IPS-20b (cell line): ENCODE measurements around the gene CNTN4.

Experiments
- H3K27ac ChIP-seq: one replicate; pipeline ENCODE4 v1.5.1; 2013; ENCODE audit warnings: low read length
- H3K27me3 ChIP-seq: 2 replicates; pipeline ENCODE4 v1.6.1; 2013; ENCODE audit warnings: mild to moderate bottlenecking, low read length, inconsistent platforms; ENCODE audit not compliant: insufficient read depth
- H3K36me3 ChIP-seq: 2 replicates; pipeline ENCODE4 v1.6.1; 2013; ENCODE audit warnings: low read depth, mild to moderate bottlenecking, inconsistent platforms, low read length, moderate library complexity; ENCODE audit not compliant: insufficient read depth
- H3K4me1 ChIP-seq: 2 replicates; pipeline ENCODE4 v1.6.1; 2013; ENCODE audit warnings: mild to moderate bottlenecking, control low read depth, inconsistent platforms, low read length, moderate library complexity; ENCODE audit not compliant: insufficient read depth
- H3K4me3 ChIP-seq: 2 replicates; pipeline ENCODE4 v1.5.1; 2013; ENCODE audit warnings: mild to moderate bottlenecking, low read length, inconsistent platforms
- H3K9ac ChIP-seq: 2 replicates; pipeline ENCODE4 v1.6.1; 2013; ENCODE audit warnings: low read depth, mild to moderate bottlenecking, inconsistent platforms, low read length, moderate library complexity
- H3K9me3 ChIP-seq: 2 replicates; pipeline ENCODE4 v1.6.1; 2013; ENCODE audit warnings: mild to moderate bottlenecking, low read depth, low read length, inconsistent platforms; ENCODE audit not compliant: insufficient read depth

Gene CNTN4

GRCh38 chr3:2872884-2873283 lies 774.2 kb downstream of the CNTN4 start:
- no peak overlapping the region for H3K4me3 ChIP-seq
- no peaks in the 10 kb centered on the region for H3K36me3 ChIP-seq
- H3K27me3 ChIP-seq = no peaks in the 10 kb centered on the region
- no peak overlapping the region for H3K9ac ChIP-seq
- H3K27ac ChIP-seq = no peak overlapping the region
- no peaks in the 10 kb centered on the region for H3K4me1 ChIP-seq
- H3K9me3 ChIP-seq = no peaks in the 10 kb centered on the region

- no peaks in the 10 kb centered on the region for H3K9me3 ChIP-seq
- H3K4me1 ChIP-seq = no peaks in the 10 kb centered on the region
- H3K27ac ChIP-seq = no peak overlapping the region
- no peak overlapping the region for H3K4me3 ChIP-seq
- H3K9ac ChIP-seq = no peak overlapping the region
- H3K36me3 ChIP-seq = no peaks in the 10 kb centered on the region
- H3K27me3 ChIP-seq = no peaks in the 10 kb centered on the region
Measured at GRCh38 chr3:2873986-2874385, 775.3 kb downstream of the CNTN4 start.

DNA sequence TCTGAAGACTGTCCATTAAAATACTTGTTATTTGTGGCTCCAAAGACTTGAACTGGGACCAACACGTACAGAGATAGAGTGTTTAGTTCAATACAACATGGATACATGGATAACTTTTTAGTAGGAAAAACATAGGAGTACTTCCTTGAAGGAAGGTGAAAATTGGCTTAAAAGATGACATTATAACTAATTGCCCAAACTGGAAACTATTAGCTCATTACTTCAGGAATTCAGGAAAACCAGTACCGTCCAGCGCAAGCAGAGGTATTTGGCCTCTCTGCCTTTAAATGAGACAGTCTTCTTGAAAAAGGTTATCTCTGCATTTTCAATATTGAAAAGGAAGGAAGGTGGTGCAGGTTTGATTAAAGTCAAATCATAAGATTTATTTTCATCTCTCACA lies 777.0 kb downstream of the CNTN4 start:
- Histone ChIP-seq H3K4me3 (no peak overlapping the region), H3K9me3 (no peaks in the 10 kb centered on the region), H3K27me3 (no peaks in the 10 kb centered on the region), H3K9ac (no peak overlapping the region), H3K4me1 (no peaks in the 10 kb centered on the region), H3K36me3 (no peaks in the 10 kb centered on the region), H3K27ac (no peak overlapping the region)

GRCh38 chr3:2876362-2876761 lies 777.7 kb downstream of the CNTN4 start:
- Histone ChIP-seq H3K36me3 (no peaks in the 10 kb centered on the region), H3K9me3 (no peaks in the 10 kb centered on the region), H3K4me3 (no peak overlapping the region), H3K9ac (no peak overlapping the region), H3K27ac (no peak overlapping the region), H3K4me1 (no peaks in the 10 kb centered on the region), H3K27me3 (no peaks in the 10 kb centered on the region)

GRCh38 chr3:2879023-2879422 lies 780.4 kb downstream of the CNTN4 start:
- Histone ChIP-seq H3K4me1 (no peaks in the 10 kb centered on the region), H3K36me3 (no peaks in the 10 kb centered on the region), H3K4me3 (no peak overlapping the region), H3K9ac (no peak overlapping the region), H3K9me3 (no peaks in the 10 kb centered on the region), H3K27me3 (no peaks in the 10 kb centered on the region), H3K27ac (no peak overlapping the region)

GRCh38 chr3:2879587-2879986 lies 780.9 kb downstream of the CNTN4 start:
- H3K27ac ChIP-seq = no peak overlapping the region
- H3K9ac ChIP-seq = no peak overlapping the region
- H3K27me3 ChIP-seq = no peaks in the 10 kb centered on the region
- H3K4me3 ChIP-seq = no peak overlapping the region
- no peaks in the 10 kb centered on the region for H3K4me1 ChIP-seq
- no peaks in the 10 kb centered on the region for H3K36me3 ChIP-seq
- no peaks in the 10 kb centered on the region for H3K9me3 ChIP-seq

DNA sequence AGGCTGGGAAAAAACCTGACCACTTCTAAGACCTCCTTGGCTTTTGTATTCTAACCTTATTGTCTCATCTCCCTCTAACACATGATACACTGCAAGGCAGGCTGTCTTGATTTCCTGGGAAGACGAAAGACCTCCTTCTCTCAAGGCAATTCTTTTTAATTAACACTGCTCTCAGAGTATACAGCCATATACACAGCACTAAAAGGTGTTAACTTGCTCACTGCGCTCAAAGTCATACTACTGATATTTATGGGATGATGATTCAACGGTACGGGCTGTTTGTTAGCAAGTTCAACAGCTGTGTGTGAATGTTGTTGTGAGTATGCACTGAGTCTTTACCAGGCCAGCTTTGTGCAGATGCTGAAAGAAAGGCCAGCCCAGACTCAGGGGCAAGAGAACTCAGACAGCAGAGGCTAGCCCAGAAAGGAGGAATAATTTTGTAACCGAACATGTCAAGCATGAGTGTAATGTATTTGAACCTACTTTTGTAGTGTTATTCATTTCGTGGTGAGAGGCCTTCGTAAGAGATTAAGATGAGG lies 781.6 kb downstream of the CNTN4 start:
- H3K9ac ChIP-seq = no peak overlapping the region
- no peak overlapping the region for H3K27ac ChIP-seq
- H3K4me1 ChIP-seq = no peaks in the 10 kb centered on the region
- H3K4me3 ChIP-seq = no peak overlapping the region
- H3K27me3 ChIP-seq = no peaks in the 10 kb centered on the region
- H3K36me3 ChIP-seq = no peaks in the 10 kb centered on the region
- H3K9me3 ChIP-seq = no peaks in the 10 kb centered on the region

DNA sequence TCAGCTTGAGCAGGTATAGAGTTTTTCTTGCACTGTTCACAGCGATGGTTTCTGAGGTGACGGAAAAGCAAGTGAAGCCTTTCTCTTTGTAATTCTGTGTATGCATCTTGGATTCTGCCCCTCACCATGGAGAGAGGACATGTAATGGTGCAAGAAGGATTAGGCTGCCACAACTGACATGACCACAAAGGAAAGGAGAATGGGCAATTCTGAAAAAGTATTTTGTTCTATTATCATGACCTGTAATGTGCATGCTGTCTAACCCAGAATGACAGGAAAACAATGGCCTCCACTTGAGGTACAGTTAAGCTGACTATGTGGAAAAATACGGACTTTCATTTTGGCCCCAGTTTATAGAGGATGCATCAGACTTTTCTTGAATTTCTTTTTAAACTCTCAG lies 784.6 kb downstream of the CNTN4 start:
- H3K36me3 ChIP-seq = no peaks in the 10 kb centered on the region
- no peaks in the 10 kb centered on the region for H3K27me3 ChIP-seq
- H3K4me1 ChIP-seq = no peaks in the 10 kb centered on the region
- H3K9me3 ChIP-seq = no peaks in the 10 kb centered on the region
- no peak overlapping the region for H3K27ac ChIP-seq
- no peak overlapping the region for H3K9ac ChIP-seq
- H3K4me3 ChIP-seq = no peak overlapping the region

- no peaks in the 10 kb centered on the region for H3K9me3 ChIP-seq
- no peak overlapping the region for H3K4me3 ChIP-seq
- no peaks in the 10 kb centered on the region for H3K36me3 ChIP-seq
- H3K9ac ChIP-seq = no peak overlapping the region
- no peak overlapping the region for H3K27ac ChIP-seq
- no peaks in the 10 kb centered on the region for H3K27me3 ChIP-seq
- no peaks in the 10 kb centered on the region for H3K4me1 ChIP-seq
Measured at GRCh38 chr3:2888592-2888991, 789.9 kb downstream of the CNTN4 start.

DNA sequence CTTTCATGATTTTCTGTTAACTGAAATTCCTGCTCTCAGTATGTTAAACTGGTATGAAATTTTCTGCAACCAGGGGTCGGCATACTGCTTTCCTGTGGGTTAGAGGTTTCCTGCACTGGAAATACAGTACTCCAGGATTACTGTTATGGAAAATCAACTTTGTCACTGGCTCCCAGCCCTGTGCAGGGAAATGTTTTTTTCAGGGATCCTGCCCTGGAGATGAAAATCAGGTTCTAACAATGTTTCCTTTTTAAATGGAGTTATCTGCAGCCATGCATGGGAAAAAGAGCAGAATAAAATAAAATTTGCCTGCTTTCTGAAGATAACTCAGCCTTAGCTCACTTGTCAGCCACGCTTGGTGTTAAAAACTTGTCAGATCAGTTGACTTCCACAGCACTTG lies 791.1 kb downstream of the CNTN4 start:
- Histone ChIP-seq H3K4me1 (no peaks in the 10 kb centered on the region), H3K9me3 (no peaks in the 10 kb centered on the region), H3K36me3 (no peaks in the 10 kb centered on the region), H3K4me3 (no peak overlapping the region), H3K9ac (no peak overlapping the region), H3K27me3 (no peaks in the 10 kb centered on the region), H3K27ac (no peak overlapping the region)

- H3K9me3 ChIP-seq = no peaks in the 10 kb centered on the region
- no peak overlapping the region for H3K4me3 ChIP-seq
Measured at GRCh38 chr3:2896308-2896939, 797.8 kb downstream of the CNTN4 start.

GRCh38 chr3:2897821-2898220 lies 799.2 kb downstream of the CNTN4 start:
- H3K4me3 ChIP-seq = no peak overlapping the region
- no peaks in the 10 kb centered on the region for H3K27me3 ChIP-seq
- no peak overlapping the region for H3K9ac ChIP-seq
- H3K4me1 ChIP-seq = peaks cover 36% of the 10 kb centered on the region
- no peak overlapping the region for H3K27ac ChIP-seq
- no peaks in the 10 kb centered on the region for H3K36me3 ChIP-seq
- no peaks in the 10 kb centered on the region for H3K9me3 ChIP-seq

More at GRCh38 chr3:2896308-2896939, 797.8 kb downstream of the CNTN4 start:
- Histone ChIP-seq H3K36me3 (no peaks in the 10 kb centered on the region), H3K27me3 (no peaks in the 10 kb centered on the region), H3K27ac (no peak overlapping the region), H3K4me1 (peaks cover 25% of the 10 kb centered on the region; the same call in 1 of the 2 replicates), H3K9ac (no peak overlapping the region)
